Trophoblast cell (in vitro differentiated cells and primary cell): ENCODE results near the gene MUC6.
"Not testable (repeated sequence)": the region's sequence is repeated elsewhere in the genome, so short reads cannot be mapped to it uniquely, and the experiment has no call there.

Experiments used
- DNase-seq, 2 donors: peaks; one replicate each; pipeline ENCODE4 v3.0.0-alpha.2; 2016
- H2AFZ ChIP-seq: 2 replicates; pipeline ENCODE4 v1.6.1; 2013; ENCODE audit warnings: low read length, moderate library complexity, mild to moderate bottlenecking; ENCODE audit not compliant: insufficient read depth, poor library complexity
- H2AK5ac ChIP-seq: 2 replicates; pipeline ENCODE4 v1.6.1; 2013; ENCODE audit warnings: mild to moderate bottlenecking, low read length
- H2BK120ac ChIP-seq: 2 replicates; pipeline ENCODE4 v1.6.1; 2013; ENCODE audit warnings: low read length, mild to moderate bottlenecking, moderate library complexity; ENCODE audit not compliant: insufficient read depth, poor library complexity
- H2BK12ac ChIP-seq: 2 replicates; pipeline ENCODE4 v1.6.1; 2013; ENCODE audit warnings: mild to moderate bottlenecking, low read length, moderate library complexity
- H2BK5ac ChIP-seq: 2 replicates; pipeline ENCODE4 v1.6.1; 2013; ENCODE audit warnings: low read length, low read depth, moderate library complexity, mild to moderate bottlenecking; ENCODE audit not compliant: poor library complexity
- H3K14ac ChIP-seq: 2 replicates; pipeline ENCODE4 v1.6.1; 2013; ENCODE audit warnings: mild to moderate bottlenecking, low read length
- H3K18ac ChIP-seq: 2 replicates; pipeline ENCODE4 v1.6.1; 2013; ENCODE audit warnings: mild to moderate bottlenecking, low read length
- H3K23ac ChIP-seq: 2 replicates; pipeline ENCODE4 v1.6.1; 2013; ENCODE audit warnings: low read length
- H3K27ac ChIP-seq: 2 replicates; pipeline ENCODE4 v1.5.1; 2013; ENCODE audit warnings: low read depth, mild to moderate bottlenecking, inconsistent platforms, low read length, moderate library complexity
- H3K27me3 ChIP-seq: 2 replicates; pipeline ENCODE4 v1.6.1; 2013; ENCODE audit warnings: inconsistent platforms, mild to moderate bottlenecking, low read length, moderate library complexity; ENCODE audit not compliant: insufficient read depth
- H3K36me3 ChIP-seq, 2 experiments: 1 replicate in 1 of 2; 2 replicates in 1 of 2; pipeline ENCODE4 v1.6.1; 2013; ENCODE audit warnings: low read length in 2 of 2, mild to moderate bottlenecking in 2 of 2, moderate library complexity in 1 of 2; ENCODE audit not compliant: insufficient read depth in 2 of 2, control insufficient read depth in 1 of 2
- H3K4ac ChIP-seq: 2 replicates; pipeline ENCODE4 v1.6.1; 2013; ENCODE audit warnings: low read depth, mild to moderate bottlenecking, low read length, moderate library complexity
- H3K4me1 ChIP-seq, 2 experiments: 1 replicate in 1 of 2; 2 replicates in 1 of 2; pipeline ENCODE4 v1.6.1; 2013; ENCODE audit warnings: low read length in 2 of 2, mild to moderate bottlenecking in 2 of 2, moderate library complexity in 1 of 2; ENCODE audit not compliant: insufficient read depth in 2 of 2, control insufficient read depth in 1 of 2
- H3K4me2 ChIP-seq: 2 replicates; pipeline ENCODE4 v1.6.1; 2013; ENCODE audit warnings: inconsistent platforms, mild to moderate bottlenecking, low read length, moderate library complexity
- H3K4me3 ChIP-seq: 2 replicates; pipeline ENCODE4 v1.5.1; 2013; ENCODE audit warnings: mild to moderate bottlenecking, low read depth, low read length, inconsistent platforms
- H3K79me1 ChIP-seq: one replicate; pipeline ENCODE4 v1.6.1; 2013; ENCODE audit warnings: low read length
- H3K79me2 ChIP-seq: 2 replicates; pipeline ENCODE4 v1.6.1; 2013; ENCODE audit warnings: low read length, mild to moderate bottlenecking; ENCODE audit not compliant: control insufficient read depth, insufficient read depth, poor library complexity
- H3K9ac ChIP-seq: 2 replicates; pipeline ENCODE4 v1.6.1; 2013; ENCODE audit warnings: mild to moderate bottlenecking, low read length
- H3K9me3 ChIP-seq: 2 replicates; pipeline ENCODE4 v1.6.1; 2013; ENCODE audit warnings: low read depth, mild to moderate bottlenecking, control low read depth, inconsistent platforms, low read length; ENCODE audit not compliant: insufficient read depth
- H4K12ac ChIP-seq: 2 replicates; pipeline ENCODE4 v1.6.1; 2013; ENCODE audit warnings: low read depth, mild to moderate bottlenecking, low read length, moderate library complexity
- H4K8ac ChIP-seq: 2 replicates; pipeline ENCODE4 v1.6.1; 2013; ENCODE audit warnings: low read depth, mild to moderate bottlenecking, low read length, moderate library complexity
- H4K91ac ChIP-seq: one replicate; pipeline ENCODE4 v1.6.1; 2013; ENCODE audit warnings: low read depth, mild to moderate bottlenecking, low read length, moderate library complexity
- WGBS: extraction: QIAGEN DNeasy Blood & Tissue Kit; methylation state at CpG from one replicate; pipeline ENCODE4 v1.1.7; 2013; ENCODE audit warnings: missing lambda C conversion rate; ENCODE audit not compliant: insufficient read length, insufficient coverage; ENCODE audit errors: extremely low coverage; 5-methylcytosine and 5-hydroxymethylcytosine counted together

The MUC6 gene

GRCh38 chr11:1019321-1019910 lies 17.1 kb downstream of the MUC6 start:
- no CpG with 5 or more reads among the region's 21 CpGs for WGBS
- peaks cover 0 to 2% of the 10 kb centered on the region in 2 experiments for H3K36me3 ChIP-seq
- H2BK120ac ChIP-seq, result no peak overlapping the region

DNA sequence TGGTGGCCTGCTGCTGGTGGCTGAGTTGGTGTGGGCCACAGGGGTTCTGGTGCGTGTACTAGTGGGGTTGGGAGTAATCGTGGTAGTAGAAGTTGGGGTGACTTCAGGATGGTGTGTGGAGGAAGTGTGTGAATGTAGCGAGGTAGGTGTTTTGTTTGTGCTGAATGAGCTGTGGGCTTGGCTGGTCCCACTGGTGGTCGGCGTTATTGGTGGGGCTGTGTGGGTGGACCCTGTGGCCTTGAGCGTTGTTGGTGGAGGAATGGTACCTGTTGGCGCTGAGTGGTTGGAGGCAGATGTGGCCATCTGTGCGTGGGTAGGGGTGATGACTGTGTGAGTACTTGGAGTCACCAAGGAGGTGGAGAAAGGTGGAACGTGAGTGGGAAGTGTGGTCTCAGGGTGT lies 18.4 kb downstream of the MUC6 start:
- Histone ChIP-seq H3K27ac (no peak overlapping the region), H3K4me1 (no peaks in the 10 kb centered on the region), H4K12ac (no peak overlapping the region), H3K14ac (no peak overlapping the region), H3K23ac (peak overlapping the region; percentile 41), H3K9ac (no peak overlapping the region), H3K27me3 (no peaks in the 10 kb centered on the region), H2AFZ (no peak overlapping the region), H3K4ac (no peak overlapping the region), H3K4me3 (peak overlapping the region; percentile 42), H3K79me1 (no peaks in the 10 kb centered on the region), H2BK5ac (no peak overlapping the region), H2BK12ac (no peak overlapping the region), H2AK5ac (no peak overlapping the region), H4K91ac (no peak overlapping the region), H4K8ac (no peak overlapping the region), H3K18ac (no peak overlapping the region), H2BK120ac (no peak overlapping the region), H3K36me3 (peaks cover 6 to 7% of the 10 kb centered on the region in 2 experiments), H3K4me2 (no peak overlapping the region), H3K79me2 (no peaks in the 10 kb centered on the region), H3K9me3 (peaks cover 27% of the 10 kb centered on the region)
- no peak for DNase-seq
- 100% methylated on average over 1 of the region's 9 CpGs for WGBS

More at GRCh38 chr11:1019321-1019910, 17.1 kb downstream of the MUC6 start:
- DNase-seq, result no peak
- Histone ChIP-seq H2BK5ac (no peak overlapping the region), H3K27me3 (no peaks in the 10 kb centered on the region), H3K4me3 (no peak overlapping the region), H4K8ac (no peak overlapping the region), H2AK5ac (no peak overlapping the region), H2BK12ac (no peak overlapping the region), H3K79me2 (no peaks in the 10 kb centered on the region), H3K4ac (no peak overlapping the region), H3K79me1 (no peaks in the 10 kb centered on the region), H2AFZ (no peak overlapping the region), H3K14ac (no peak overlapping the region), H3K9ac (no peak overlapping the region), H4K12ac (no peak overlapping the region), H3K23ac (no peak overlapping the region), H3K4me1 (no peaks in the 10 kb centered on the region), H3K4me2 (no peak overlapping the region), H3K27ac (no peak overlapping the region), H3K18ac (no peak overlapping the region), H4K91ac (no peak overlapping the region), H3K9me3 (peaks cover 27% of the 10 kb centered on the region)

DNA sequence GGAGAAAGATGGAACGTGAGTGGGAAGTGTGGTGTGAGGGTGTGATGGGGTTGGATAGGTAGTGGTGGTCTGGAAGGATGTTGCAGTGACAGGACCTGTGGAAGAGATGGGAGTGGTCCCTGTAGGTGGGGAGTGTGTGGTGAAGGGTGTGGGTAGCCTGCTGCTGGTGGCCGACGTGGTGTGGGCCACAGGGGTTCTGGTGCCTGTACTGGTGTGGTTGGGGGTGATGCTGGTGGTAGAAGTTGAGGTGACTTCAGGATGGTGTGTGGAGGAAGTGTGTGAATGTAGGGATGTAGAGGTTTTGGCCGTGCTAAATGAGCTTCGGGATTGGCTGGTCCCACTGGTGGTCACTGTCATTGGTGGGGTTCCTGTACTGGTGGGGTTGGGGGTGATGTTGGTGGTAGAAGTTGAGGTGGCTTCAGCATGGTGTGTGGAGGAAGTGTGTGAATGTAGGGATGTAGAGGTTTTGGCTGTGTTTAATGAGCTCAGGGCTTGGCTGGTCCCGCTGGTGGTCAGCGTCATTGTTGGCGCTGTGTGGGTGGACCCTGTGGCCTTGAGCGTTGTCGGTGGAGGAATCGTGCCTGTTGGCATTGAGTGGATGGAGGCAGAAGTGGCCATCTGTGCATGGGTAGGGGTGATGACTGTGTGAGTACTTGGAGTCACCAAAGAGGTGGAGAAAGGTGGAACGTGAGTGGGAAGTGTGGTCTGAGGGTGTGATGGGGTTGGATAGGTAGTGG lies 19.1 kb downstream of the MUC6 start:
- Histone ChIP-seq H3K23ac (no peak overlapping the region), H3K9ac (no peak overlapping the region), H4K12ac (no peak overlapping the region), H4K8ac (no peak overlapping the region), H2BK5ac (no peak overlapping the region), H4K91ac (no peak overlapping the region), H3K18ac (no peak overlapping the region), H3K79me2 (no peaks in the 10 kb centered on the region), H2BK120ac (no peak overlapping the region), H3K36me3 (peaks cover 7 to 10% of the 10 kb centered on the region in 2 experiments), H2AK5ac (no peak overlapping the region), H3K4me2 (no peak overlapping the region), H3K27me3 (no peaks in the 10 kb centered on the region), H3K27ac (no peak overlapping the region), H3K4ac (no peak overlapping the region), H3K14ac (no peak overlapping the region), H2BK12ac (no peak overlapping the region), H3K4me3 (peak overlapping the region; percentile 5), H3K4me1 (no peaks in the 10 kb centered on the region), H2AFZ (no peak overlapping the region), H3K9me3 (peaks cover 27% of the 10 kb centered on the region), H3K79me1 (no peaks in the 10 kb centered on the region)
- 100% methylated on average over 1 of the region's 12 CpGs for WGBS
- DNase-seq, result no peak

- not testable (repeated sequence) for H3K27ac ChIP-seq, H3K79me1 ChIP-seq, H3K9ac ChIP-seq, H2AFZ ChIP-seq, H4K91ac ChIP-seq, H3K27me3 ChIP-seq, H3K4me1 ChIP-seq, H4K12ac ChIP-seq, H3K4ac ChIP-seq, H2AK5ac ChIP-seq, H2BK120ac ChIP-seq, H3K4me2 ChIP-seq, H3K79me2 ChIP-seq, H2BK5ac ChIP-seq, H4K8ac ChIP-seq, H3K18ac ChIP-seq, DNase-seq, H2BK12ac ChIP-seq, H3K23ac ChIP-seq, H3K14ac ChIP-seq
- Histone ChIP-seq H3K36me3 (peaks cover 14 to 16% of the 10 kb centered on the region in 2 experiments), H3K4me3 (peak overlapping the region; percentile 5), H3K9me3 (peaks cover 28% of the 10 kb centered on the region)
- 100% methylated on average over 1 of the region's 7 CpGs for WGBS
Measured at GRCh38 chr11:1016610-1017126, 19.9 kb downstream of the MUC6 start.
